Small intestine (tissue), 7 donors: ENCODE measurements around the gene ABCC6. TPM values are rescaled to one million over a fixed set of nuclear protein-coding genes. Genes with fewer than 3 reads are reported as not detected.

ENCODE experiments used
- DNase-seq, 2 donors: peaks; one replicate each; pipeline versions ENCODE4 v3.0.0 to v3.0.0-alpha.2; 2013
- FAIRE-seq: peaks from 2 replicates; lab custom pipeline; 2012; peaks lifted over from hg19 to GRCh38; lab: Jason Lieb, UNC
- H3K27ac ChIP-seq, 3 donors: one replicate each; pipeline ENCODE4 v1.5.1; 2013; ENCODE audit warnings: low read length in 2 of 3, mild to moderate bottlenecking in 2 of 3, control low read depth in 1 of 3, inconsistent platforms in 1 of 3, low read depth in 1 of 3, moderate library complexity in 1 of 3
- H3K27me3 ChIP-seq, 3 donors: one replicate each; pipeline ENCODE4 v1.6.1; 2013; ENCODE audit warnings: low read length in 3 of 3, inconsistent platforms in 1 of 3; ENCODE audit not compliant: control insufficient read depth in 3 of 3, insufficient read depth in 3 of 3
- H3K36me3 ChIP-seq, 3 donors: one replicate each; pipeline ENCODE4 v1.6.1; 2013; ENCODE audit warnings: low read length in 3 of 3, inconsistent platforms in 1 of 3, low read depth in 1 of 3, mild to moderate bottlenecking in 1 of 3, moderate library complexity in 1 of 3; ENCODE audit not compliant: control insufficient read depth in 3 of 3, insufficient read depth in 2 of 3
- H3K4me1 ChIP-seq, 3 donors: one replicate each; pipeline ENCODE4 v1.6.1; 2013; ENCODE audit warnings: low read length in 2 of 3, inconsistent platforms in 1 of 3, low read depth in 1 of 3, mild to moderate bottlenecking in 1 of 3, moderate library complexity in 1 of 3; ENCODE audit not compliant: control insufficient read depth in 3 of 3, insufficient read depth in 2 of 3
- H3K4me3 ChIP-seq, 3 donors: one replicate each; pipeline ENCODE4 v1.5.1; 2013; ENCODE audit warnings: low read length in 3 of 3, control low read depth in 1 of 3, inconsistent platforms in 1 of 3, low read depth in 1 of 3, mild to moderate bottlenecking in 1 of 3, moderate library complexity in 1 of 3
- H3K9me3 ChIP-seq, 2 donors: one replicate each; pipeline ENCODE4 v1.6.1; 2013; ENCODE audit warnings: low read depth in 1 of 2, low read length in 1 of 2; ENCODE audit not compliant: control insufficient read depth in 2 of 2, insufficient read depth in 1 of 2
- WGBS, 3 donors: extraction: QIAGEN DNeasy Blood & Tissue Kit; methylation state at CpG; one replicate each; pipeline ENCODE4 v1.1.7; 2013; 5-methylcytosine and 5-hydroxymethylcytosine counted together
- polyA plus RNA-seq, 4 donors: library from polyadenylated mRNA; stranded (reverse) in 3 of 4; unstranded in 1 of 4; fragments of 200-250 nt in 3 of 4; fragments of 120-200 nt in 1 of 4; gene quantifications; one replicate each; pipeline versions ENCODE4 v1.2.1 to v1.2.3, GENCODE V29; 2013
- donor health status: healthy with polysubstance abuse.
- donor health status: control.
- donor health status: control.
- donor health status: Bipolar disorder and iron deficiency.
- donor health status: healthy.

The ABCC6 gene
- polyA plus RNA-seq, 4 donors = 10.7 to 100 (median 57.8) TPM

DNA sequence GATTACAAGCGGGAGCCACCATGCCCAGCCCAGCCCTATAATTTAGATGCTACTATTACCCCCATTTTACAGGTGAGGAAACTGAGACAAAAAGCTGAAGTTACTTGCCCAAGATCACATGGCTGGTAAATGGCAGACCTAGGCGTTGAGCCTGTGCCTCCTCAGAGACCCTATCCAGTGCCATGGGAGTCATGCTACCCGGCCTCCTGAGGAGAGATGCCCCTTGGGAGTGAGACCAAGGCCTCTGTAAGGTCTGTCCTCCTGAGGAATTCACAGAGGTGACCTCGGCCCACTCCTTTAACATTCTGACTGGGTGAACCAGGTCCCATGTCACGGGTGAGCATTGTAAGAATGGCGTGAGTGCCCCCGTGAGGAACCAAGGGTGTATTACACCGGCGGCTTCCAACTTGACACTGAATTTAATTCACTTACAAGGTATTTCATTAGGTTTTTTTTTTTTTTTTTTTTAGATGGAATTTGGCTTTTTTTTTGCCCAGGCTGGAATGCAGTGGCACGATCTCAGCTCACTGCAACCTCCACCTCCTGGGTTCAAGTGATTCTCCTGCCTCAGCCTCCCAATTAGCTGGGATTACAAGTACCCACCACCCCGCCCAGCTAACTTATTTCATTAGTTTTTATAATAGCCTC is 95.7 kb downstream of the ABCC6 start:
- peak; percentile 72 to 73 for DNase-seq
- Histone ChIP-seq H3K27ac (no peak overlapping the region), H3K36me3 (peaks cover 3 to 21% (median 14%) of the 10 kb centered on the region in 3 donors), H3K9me3 (peaks cover 0 to 7% of the 10 kb centered on the region in 2 donors), H3K4me3 (no peak overlapping the region), H3K27me3 (no peaks in the 10 kb centered on the region), H3K4me1 (no peaks in the 10 kb centered on the region)
- FAIRE-seq = no peak
- WGBS, 3 donors = 32 to 35% (median 32%) methylated on average over 11 of the region's 11 CpGs

GRCh38 chr16:16126896-16127295 is 96.4 kb downstream of the ABCC6 start:
- WGBS, 3 donors = 61 to 75% (median 73%) methylated on average over 10 of the region's 10 CpGs
- H3K4me3 ChIP-seq = no peak overlapping the region
- FAIRE-seq (no peak), DNase-seq (no peak)
- no peaks in the 10 kb centered on the region for H3K4me1 ChIP-seq
- H3K36me3 ChIP-seq = peaks cover 3 to 26% (median 18%) of the 10 kb centered on the region in 3 donors
- peaks cover 0 to 7% of the 10 kb centered on the region in 2 donors for H3K9me3 ChIP-seq
- H3K27me3 ChIP-seq = no peaks in the 10 kb centered on the region
- no peak overlapping the region for H3K27ac ChIP-seq

DNA sequence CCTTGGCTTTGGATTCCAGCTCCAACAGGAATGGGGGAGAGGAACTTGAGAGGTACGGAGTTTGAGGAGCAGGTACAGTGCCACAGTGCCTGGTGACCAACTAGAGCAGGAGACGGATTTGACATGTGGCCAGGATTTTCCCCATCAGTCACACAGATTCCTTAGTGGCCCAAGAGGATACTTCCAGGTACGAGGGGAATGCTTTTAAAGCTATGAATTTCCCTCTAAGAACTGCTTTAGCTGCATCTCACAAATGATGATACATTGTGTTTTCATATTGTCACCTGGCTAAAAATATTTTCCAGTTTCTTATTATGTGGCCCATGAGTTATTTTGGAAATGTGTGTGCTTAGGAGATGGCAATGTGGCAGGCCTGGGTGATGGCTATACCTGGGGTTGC is 98.3 kb downstream of the ABCC6 start:
- FAIRE-seq = no peak
- H3K27ac ChIP-seq = no peak overlapping the region
- no peak for DNase-seq

GRCh38 chr16:16124438-16124837 is 98.9 kb downstream of the ABCC6 start:
- Histone ChIP-seq H3K27ac (no peak overlapping the region), H3K27me3 (no peaks in the 10 kb centered on the region), H3K9me3 (peaks cover 0 to 9% of the 10 kb centered on the region in 2 donors), H3K4me1 (peaks cover 0 to 4% (median 3%) of the 10 kb centered on the region in 3 donors), H3K36me3 (peaks cover 3 to 26% (median 18%) of the 10 kb centered on the region in 3 donors), H3K4me3 (no peak overlapping the region)
- 95 to 99% (median 97%) methylated on average over 10 of the region's 10 CpGs for WGBS, 3 donors
- no peak for DNase-seq
- FAIRE-seq = no peak

More for the DNA sequence above, 98.3 kb downstream of the ABCC6 start:
- H3K27me3 ChIP-seq = no peaks in the 10 kb centered on the region
- peaks cover 0 to 7% of the 10 kb centered on the region in 2 donors for H3K9me3 ChIP-seq
- 97 to 98% (median 97%) methylated on average over 3 of the region's 3 CpGs for WGBS, 3 donors
- no peak overlapping the region for H3K4me3 ChIP-seq
- H3K36me3 ChIP-seq = peaks cover 3 to 26% (median 18%) of the 10 kb centered on the region in 3 donors
- peaks cover 0 to 3% (median 0%) of the 10 kb centered on the region in 3 donors for H3K4me1 ChIP-seq

GRCh38 chr16:16122264-16122663 is 101.0 kb downstream of the ABCC6 start:
- no peak overlapping the region for H3K4me3 ChIP-seq
- no peak for DNase-seq
- H3K9me3 ChIP-seq = peaks cover 0 to 27% of the 10 kb centered on the region in 2 donors
- H3K36me3 ChIP-seq = peaks cover 3 to 28% (median 18%) of the 10 kb centered on the region in 3 donors
- WGBS, 3 donors = 95 to 97% (median 96%) methylated on average over 12 of the region's 12 CpGs
- FAIRE-seq = no peak
- peaks cover 0 to 4% (median 3%) of the 10 kb centered on the region in 3 donors for H3K4me1 ChIP-seq
- no peak overlapping the region for H3K27ac ChIP-seq
- H3K27me3 ChIP-seq = no peaks in the 10 kb centered on the region

GRCh38 chr16:16121185-16121727 is 102.0 kb downstream of the ABCC6 start:
- 64 to 70% (median 64%) methylated on average over 6 of the region's 6 CpGs for WGBS, 3 donors
- peaks cover 0 to 34% of the 10 kb centered on the region in 2 donors for H3K9me3 ChIP-seq
- H3K27ac ChIP-seq = peak overlapping the region in 2 of 3 donors; percentile 22 to 65
- H3K4me1 ChIP-seq = peaks cover 0 to 4% (median 3%) of the 10 kb centered on the region in 3 donors
- H3K4me3 ChIP-seq = no peak overlapping the region
- FAIRE-seq = no peak
- no peak for DNase-seq
- no peaks in the 10 kb centered on the region for H3K27me3 ChIP-seq
- H3K36me3 ChIP-seq = peaks cover 3 to 31% (median 18%) of the 10 kb centered on the region in 3 donors

GRCh38 chr16:16120382-16121184 is 102.7 kb downstream of the ABCC6 start:
- Histone ChIP-seq H3K27me3 (no peaks in the 10 kb centered on the region), H3K27ac (peak overlapping the region in 2 of 3 donors; percentile 65 to 86), H3K4me1 (peaks cover 0 to 4% (median 3%) of the 10 kb centered on the region in 3 donors), H3K36me3 (peaks cover 3 to 31% (median 18%) of the 10 kb centered on the region in 3 donors), H3K9me3 (peaks cover 0 to 36% of the 10 kb centered on the region in 2 donors), H3K4me3 (no peak overlapping the region)
- 21 to 46% (median 33%) methylated on average over 17 of the region's 17 CpGs for WGBS, 3 donors
- DNase-seq (no peak), FAIRE-seq (no peak)

GRCh38 chr16:16120044-16120381 is 103.3 kb downstream of the ABCC6 start:
- peaks cover 3 to 31% (median 17%) of the 10 kb centered on the region in 3 donors for H3K36me3 ChIP-seq
- peak; percentile 77 to 83 for DNase-seq

More at GRCh38 chr16:16120044-16120381, 103.3 kb downstream of the ABCC6 start:
- H3K4me3 ChIP-seq = no peak overlapping the region
- H3K9me3 ChIP-seq = peaks cover 0 to 36% of the 10 kb centered on the region in 2 donors
- H3K27ac ChIP-seq = peak overlapping the region in 2 of 3 donors; percentile 65 to 86
- H3K4me1 ChIP-seq = peaks cover 0 to 4% (median 3%) of the 10 kb centered on the region in 3 donors
- FAIRE-seq = no peak
- H3K27me3 ChIP-seq = no peaks in the 10 kb centered on the region
- WGBS, 3 donors = 17 to 52% (median 35%) methylated on average over 8 of the region's 8 CpGs
